ENCODE results near the gene PTHLH. TPM values are rescaled to one million over a fixed set of nuclear protein-coding genes. Genes with fewer than 3 reads are reported as not detected.

PTHLH gene
- total RNA-seq, 4 donors from 2014 or later: not detected

GRCh38 chr12:27937768-27938167 is 34.8 kb downstream of the PTHLH start:
- H3K36me3 ChIP-seq: no peaks in the 10 kb centered on the region
- no peaks in the 10 kb centered on the region for H3K27me3 ChIP-seq
- H3K9me3 ChIP-seq: no peaks in the 10 kb centered on the region
- H3K4me1 ChIP-seq: no peaks in the 10 kb centered on the region
- H3K27ac ChIP-seq: no peak overlapping the region
- no peak overlapping the region for H3K4me3 ChIP-seq
- TF ChIP-seq CTCF (IDR thresholded peaks at IDR 0.05): no peak
- TF ChIP-seq POLR2A (IDR thresholded peaks at IDR 0.05): no peak
- no peak for DNase-seq

GRCh38 chr12:27936196-27936595 is 36.3 kb downstream of the PTHLH start:
- H3K4me1 ChIP-seq: no peaks in the 10 kb centered on the region
- no peak for DNase-seq
- H3K27me3 ChIP-seq: no peaks in the 10 kb centered on the region
- no peak for TF ChIP-seq CTCF (IDR thresholded peaks at IDR 0.05)
- TF ChIP-seq POLR2A (IDR thresholded peaks at IDR 0.05): no peak
- no peaks in the 10 kb centered on the region for H3K36me3 ChIP-seq
- no peak overlapping the region for H3K4me3 ChIP-seq
- H3K27ac ChIP-seq: no peak overlapping the region
- no peaks in the 10 kb centered on the region for H3K9me3 ChIP-seq

GRCh38 chr12:27934276-27934675 is 38.3 kb downstream of the PTHLH start:
- H3K4me3 ChIP-seq: no peak overlapping the region
- H3K27ac ChIP-seq: no peak overlapping the region
- H3K9me3 ChIP-seq: no peaks in the 10 kb centered on the region
- no peaks in the 10 kb centered on the region for H3K36me3 ChIP-seq
- DNase-seq: no peak
- TF ChIP-seq POLR2A (IDR thresholded peaks at IDR 0.05): no peak
- TF ChIP-seq CTCF (IDR thresholded peaks at IDR 0.05): no peak
- no peaks in the 10 kb centered on the region for H3K4me1 ChIP-seq
- no peaks in the 10 kb centered on the region for H3K27me3 ChIP-seq

- DNase-seq: no peak
- Histone ChIP-seq H3K9me3 (no peaks in the 10 kb centered on the region), H3K27ac (no peak overlapping the region), H3K4me1 (no peaks in the 10 kb centered on the region), H3K27me3 (no peaks in the 10 kb centered on the region), H3K36me3 (no peaks in the 10 kb centered on the region), H3K4me3 (no peak overlapping the region)
- TF ChIP-seq POLR2A (IDR thresholded peaks at IDR 0.05) (no peak), CTCF (IDR thresholded peaks at IDR 0.05) (no peak)
Observed at GRCh38 chr12:27931390-27931789, 41.1 kb downstream of the PTHLH start.

GRCh38 chr12:27927347-27927746 is 45.2 kb downstream of the PTHLH start:
- no peak overlapping the region for H3K27ac ChIP-seq
- DNase-seq: no peak
- no peaks in the 10 kb centered on the region for H3K27me3 ChIP-seq
- H3K9me3 ChIP-seq: no peaks in the 10 kb centered on the region
- no peak overlapping the region for H3K4me3 ChIP-seq
- H3K36me3 ChIP-seq: no peaks in the 10 kb centered on the region
- no peak for TF ChIP-seq CTCF (IDR thresholded peaks at IDR 0.05)
- no peak for TF ChIP-seq POLR2A (IDR thresholded peaks at IDR 0.05)
- H3K4me1 ChIP-seq: no peaks in the 10 kb centered on the region
